GM21526 (cell line): ENCODE data around the gene RAB2B.
"Not testable (repeated sequence)": the region's sequence is repeated elsewhere in the genome, so short reads cannot be mapped to it uniquely, and the experiment has no call there.

Experiments
- ATAC-seq: cut with Tn5 transposase; IDR thresholded peaks from one replicate; pipeline ENCODE4 v1.9.1; 2021; ENCODE audit warnings: moderate library complexity; ENCODE audit not compliant: unreplicated experiment, low FRiP score

RAB2B gene

DNA sequence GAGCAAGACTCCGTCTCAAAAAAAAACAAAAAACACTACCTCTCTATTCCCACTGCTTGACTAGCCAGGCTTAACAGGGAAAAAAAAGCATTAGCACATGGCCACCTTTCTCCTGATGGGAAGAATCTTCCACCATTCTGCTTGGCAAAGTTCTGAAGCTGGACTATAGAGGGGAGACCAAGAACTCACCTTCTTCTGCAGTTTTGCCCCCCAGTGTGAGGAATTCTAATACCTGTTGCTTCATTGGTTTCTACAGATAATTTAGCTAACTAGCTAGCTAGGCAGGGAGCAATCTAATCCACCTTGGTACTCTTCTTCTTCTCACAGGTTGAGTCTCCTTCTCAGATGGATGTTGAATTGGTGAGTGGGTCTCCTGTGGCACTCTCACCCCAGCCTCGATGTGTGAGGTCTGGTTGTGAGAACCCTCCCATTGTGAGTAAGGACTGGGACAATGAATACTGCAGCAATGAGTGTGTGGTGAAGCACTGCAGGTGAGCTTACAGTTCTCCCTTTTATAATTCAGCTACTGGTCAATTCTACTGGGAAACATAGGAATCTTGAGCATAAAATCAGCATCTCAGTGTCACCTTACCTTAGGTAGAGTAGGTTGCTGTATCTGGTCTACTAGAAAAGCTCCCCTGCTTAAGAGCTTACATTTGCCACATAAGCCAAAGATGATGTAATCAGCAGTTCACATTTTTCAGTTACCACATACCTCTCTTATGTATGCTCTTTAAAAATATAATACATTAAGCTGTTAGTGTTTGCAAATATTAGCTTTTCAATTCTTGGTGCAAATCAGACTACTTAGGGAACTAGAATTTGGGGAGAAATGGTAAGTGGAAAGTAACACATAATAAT lies 18.4 kb upstream of the RAB2B start:
- no peak for ATAC-seq

DNA sequence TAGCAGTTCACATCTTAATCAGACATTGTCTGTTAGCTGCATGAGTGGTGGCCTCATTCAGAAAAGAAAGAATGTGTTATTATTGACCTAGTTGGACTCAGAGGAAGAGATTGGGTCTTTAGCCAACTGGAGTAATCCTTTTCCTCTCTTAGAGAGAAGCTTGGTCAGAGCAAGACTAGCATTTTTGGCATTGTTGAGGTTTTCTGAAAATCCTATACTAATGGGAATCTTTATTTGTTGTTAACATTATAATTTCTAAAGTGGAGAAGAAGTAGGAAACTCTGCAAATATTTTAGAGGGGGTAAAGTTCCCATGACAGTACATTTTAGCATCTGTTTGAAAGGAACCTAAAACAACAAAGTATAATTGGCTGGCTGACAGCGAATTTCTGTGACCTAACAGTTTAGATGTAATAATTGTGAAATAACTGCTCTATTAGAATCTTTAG lies 9.9 kb upstream of the RAB2B start:
- no peak for ATAC-seq

DNA sequence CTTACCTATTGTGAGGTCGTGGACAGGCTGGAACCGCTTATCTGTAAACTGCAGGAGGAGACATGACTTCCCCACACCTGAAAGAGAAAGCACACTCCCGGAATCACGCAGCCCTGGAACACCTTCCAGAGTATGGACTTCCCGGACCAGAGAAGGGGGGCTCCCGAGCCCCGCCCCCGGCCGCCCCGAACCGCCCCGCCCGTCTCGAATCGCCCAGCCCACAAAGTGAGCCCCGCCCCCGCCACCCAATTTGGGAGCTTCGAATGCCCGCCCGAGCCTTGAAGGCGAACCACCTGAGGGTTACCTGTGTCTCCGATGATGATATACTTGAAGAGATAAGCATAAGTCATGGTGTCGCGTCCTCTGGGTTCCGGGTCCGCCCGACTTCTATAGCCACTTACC lies 235 bp downstream of the RAB2B start:
- peak; percentile 35 for ATAC-seq

DNA sequence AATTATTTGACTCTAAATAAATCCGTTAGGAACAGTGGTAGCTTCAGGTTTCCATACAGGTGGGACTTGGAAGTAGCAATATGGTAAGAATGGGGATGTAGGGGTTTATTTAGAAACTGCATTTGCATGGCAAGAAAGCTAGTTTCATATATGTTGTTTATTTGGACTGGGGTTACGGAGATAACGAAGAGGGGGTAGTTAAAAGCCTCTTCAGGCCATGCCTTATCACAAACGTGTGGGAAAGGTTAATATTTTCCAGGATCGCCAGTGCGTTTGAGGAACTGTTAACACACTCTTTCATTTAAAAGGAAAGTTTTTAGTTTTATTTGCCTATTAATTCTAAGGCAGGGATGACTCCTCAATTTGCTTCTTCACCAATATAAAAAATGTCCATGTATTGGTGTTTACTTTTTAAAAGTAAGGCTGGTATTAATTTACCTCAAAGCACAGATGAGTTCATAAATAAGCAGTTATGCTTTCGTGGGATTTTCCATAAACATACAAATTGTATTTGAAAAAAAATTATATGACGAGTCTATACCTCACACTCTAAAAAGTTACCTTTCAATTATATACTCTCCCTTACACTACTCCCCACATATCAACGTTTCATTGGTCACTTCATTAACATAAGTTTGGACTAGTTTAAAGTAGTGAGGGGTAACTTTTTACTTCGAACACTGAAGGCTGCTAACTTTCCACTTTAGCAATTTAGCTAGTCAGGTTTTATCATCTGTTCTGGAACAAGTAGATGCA lies 814 bp downstream of the RAB2B start:
- no peak for ATAC-seq

GRCh38 chr14:21467616-21468015 lies 9.1 kb downstream of the RAB2B start:
- no peak for ATAC-seq

DNA sequence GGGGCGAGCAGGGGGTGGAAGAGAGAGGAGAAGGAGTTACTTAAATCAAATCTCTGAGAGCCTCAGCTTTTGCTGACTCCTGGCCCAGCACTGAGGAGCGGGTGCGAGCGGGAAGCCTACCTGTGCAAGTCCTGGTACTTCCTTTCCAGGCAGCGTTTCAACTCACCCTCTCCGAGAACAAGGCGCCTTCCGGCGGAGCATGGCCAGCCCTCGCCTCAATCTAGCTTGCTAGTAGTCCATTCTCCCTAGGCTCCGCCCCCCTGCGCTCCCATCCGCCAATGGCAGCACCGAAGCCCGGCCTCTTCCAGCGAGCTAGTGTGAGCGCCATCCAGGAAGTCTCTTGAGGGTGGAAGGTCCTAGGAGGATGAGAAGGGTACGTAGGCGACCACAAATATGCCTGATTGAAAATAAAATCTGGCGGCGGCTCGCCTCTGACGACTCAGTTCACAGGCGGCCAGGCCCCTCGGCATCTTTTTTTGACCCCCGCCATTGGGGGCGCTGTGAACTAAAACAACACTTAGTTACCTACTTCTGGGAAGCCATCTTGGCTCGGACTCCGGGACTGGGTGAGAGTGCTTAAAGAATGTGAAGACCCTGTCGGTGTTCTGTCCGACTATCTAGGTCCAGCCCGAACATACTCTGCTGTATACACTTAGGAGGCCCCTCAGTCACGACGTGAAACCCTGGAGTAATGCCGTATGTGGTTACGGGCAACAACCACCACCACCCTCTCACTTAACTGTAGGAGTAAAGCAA lies 20.7 kb downstream of the RAB2B start, which contains the start of gene CHD8:
Gene CHD8, minus strand, starts transcription at position 212 of the 756 bp plus-strand sequence. CDS start 24,480 bp downstream, outside the sequence.
- ATAC-seq, result peak; percentile 92

DNA sequence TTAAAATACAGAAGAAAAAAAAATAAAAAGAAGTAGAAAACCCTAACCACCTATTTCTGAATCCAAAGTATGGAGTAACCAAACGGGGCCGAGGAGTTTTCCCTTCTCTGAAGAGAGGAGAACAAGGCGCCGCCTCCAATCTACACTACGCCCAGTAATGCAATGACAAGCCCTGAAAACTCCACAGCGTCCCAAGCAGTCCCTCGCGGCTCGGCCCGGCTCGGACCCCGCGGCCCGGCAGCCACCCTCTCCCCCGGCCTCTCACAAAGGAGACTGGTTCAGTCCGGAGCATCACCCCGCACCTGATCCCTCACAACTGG lies 21.2 kb downstream of the RAB2B start:
- peak; percentile 21 for ATAC-seq

DNA sequence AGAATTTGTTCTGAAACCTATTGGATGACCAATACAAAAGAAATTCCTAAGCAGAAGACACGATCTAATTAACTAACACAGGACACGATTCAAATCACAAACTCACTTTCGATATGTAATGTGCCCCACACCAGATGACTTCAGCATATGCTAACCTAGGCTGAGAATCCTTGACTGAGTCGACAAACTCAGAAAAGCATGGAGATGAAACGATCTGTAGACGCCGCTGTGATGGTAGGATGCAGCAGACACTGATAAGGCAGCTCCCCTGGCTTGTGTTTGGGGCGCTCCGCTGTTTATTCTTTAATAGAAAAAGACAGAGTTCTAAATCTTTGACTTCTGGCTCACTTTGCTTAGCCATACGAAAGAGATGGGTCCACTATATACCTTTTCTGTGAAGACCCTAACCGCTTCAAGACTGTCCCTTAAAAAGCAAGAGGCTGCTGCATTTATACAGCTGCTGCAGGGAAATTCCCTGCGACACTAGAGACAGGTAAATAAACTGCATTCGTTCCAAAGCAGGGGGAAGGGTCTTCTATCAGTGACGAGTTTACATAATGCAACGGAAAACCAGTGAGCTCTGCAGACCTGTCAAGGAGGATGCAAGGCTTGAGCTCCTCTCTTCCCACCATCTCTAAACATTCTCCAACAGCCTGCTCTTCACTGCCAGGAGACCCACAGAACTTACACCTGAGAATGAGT lies 21.8 kb downstream of the RAB2B start:
- ATAC-seq, result no peak

DNA sequence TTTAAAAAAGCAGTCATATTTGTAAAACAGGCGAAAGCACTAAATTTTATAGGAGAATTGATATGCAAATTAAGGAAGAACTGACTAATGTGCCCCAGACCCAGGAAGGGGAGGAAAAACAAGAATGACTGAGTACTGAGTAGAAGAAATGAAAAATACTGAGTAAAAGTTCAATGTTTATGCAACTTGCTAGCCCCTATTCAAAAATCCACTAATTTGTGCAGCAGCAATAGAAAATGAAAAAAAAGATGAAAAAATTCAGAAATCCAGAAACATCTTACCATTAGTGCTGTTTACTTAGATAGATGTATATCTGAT lies 26.9 kb downstream of the RAB2B start:
- ATAC-seq, result no peak

GRCh38 chr14:21442657-21443056 lies 34.1 kb downstream of the RAB2B start:
- not testable (repeated sequence) for ATAC-seq

DNA sequence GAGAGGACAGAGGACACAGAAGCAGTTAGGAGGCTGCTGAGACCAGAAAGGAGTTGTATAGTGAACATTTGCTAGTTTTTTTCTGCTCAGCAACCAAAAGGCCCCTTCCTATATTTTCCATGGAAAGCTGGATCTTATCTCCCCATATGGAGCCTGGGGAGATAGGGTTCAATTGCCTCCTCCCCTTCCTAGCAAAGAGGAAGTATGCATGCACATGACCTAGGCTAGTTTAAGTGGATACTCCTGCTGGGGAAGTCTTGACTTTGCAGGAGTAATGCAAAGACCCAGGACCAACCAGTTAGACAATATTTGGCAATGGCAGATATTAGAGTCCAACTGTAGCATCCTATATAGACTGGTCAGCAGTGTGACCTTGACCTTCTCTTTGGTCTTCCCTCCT lies 35.9 kb downstream of the RAB2B start:
- no peak for ATAC-seq

- ATAC-seq, result peak; percentile 96
Measured at GRCh38 chr14:21437063-21437901, 39.5 kb downstream of the RAB2B start.

- no peak for ATAC-seq
Measured at GRCh38 chr14:21436567-21437062, 40.1 kb downstream of the RAB2B start.

DNA sequence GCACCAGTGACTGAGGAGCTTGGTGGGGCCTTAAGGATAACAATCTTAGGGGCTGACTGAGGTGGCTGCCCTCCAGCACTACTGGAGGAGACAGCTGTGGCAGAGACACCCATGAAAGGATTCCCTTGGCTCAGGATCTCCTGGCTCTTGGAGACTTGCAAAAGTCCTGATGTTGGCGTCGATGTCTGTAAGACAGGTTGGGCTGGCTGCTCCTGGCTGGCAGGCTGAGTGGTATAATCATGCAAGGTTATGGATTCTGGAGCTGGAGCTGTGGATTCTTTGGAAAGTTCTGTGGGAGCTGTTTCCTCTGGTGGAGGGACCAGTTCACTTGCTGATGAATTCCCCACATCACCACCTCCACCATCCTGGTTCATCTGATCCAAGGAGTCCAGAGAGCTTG lies 45.6 kb downstream of the RAB2B start:
- no peak for ATAC-seq

- ATAC-seq, result no peak
Measured at GRCh38 chr14:21428930-21429329, 47.8 kb downstream of the RAB2B start.

- no peak for ATAC-seq
Measured at GRCh38 chr14:21426692-21427091, 50.1 kb downstream of the RAB2B start.

- ATAC-seq, result no peak
Measured at GRCh38 chr14:21419528-21419927, 57.2 kb downstream of the RAB2B start.

- ATAC-seq, result no peak
Measured at GRCh38 chr14:21415329-21415728, 61.4 kb downstream of the RAB2B start.

DNA sequence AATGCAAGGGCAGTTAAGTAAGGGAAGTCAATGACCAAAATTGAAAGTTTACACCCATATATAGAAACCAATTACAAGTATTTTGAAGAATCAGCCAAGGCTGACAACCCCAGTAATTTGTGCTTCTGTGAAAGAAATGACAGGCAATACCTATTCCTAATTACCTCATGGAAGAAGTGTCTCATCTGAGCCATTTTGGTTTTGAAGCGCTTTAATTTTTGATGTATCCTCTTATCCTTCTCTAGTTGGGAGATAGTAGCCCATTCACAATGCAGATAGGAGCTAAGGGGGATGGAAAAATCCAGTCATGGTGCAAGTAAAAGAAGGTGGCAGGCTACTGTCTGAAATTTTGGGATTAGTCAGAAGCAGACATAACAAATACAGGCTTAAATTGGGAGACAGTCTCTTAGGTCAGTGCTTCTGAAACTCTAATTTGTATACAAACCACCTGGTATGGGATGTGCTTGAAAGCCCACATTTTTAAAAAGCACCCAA lies 62.6 kb downstream of the RAB2B start:
- no peak for ATAC-seq
